ENCODE measurements around the gene HTD2. TPM values are rescaled to one million over a fixed set of nuclear protein-coding genes. Genes with fewer than 3 reads are reported as not detected.
"Not testable (repeated sequence)": the region's sequence is repeated elsewhere in the genome, so short reads cannot be mapped to it uniquely, and the experiment has no call there.

The HTD2 gene
- total RNA-seq: 10 to 100 TPM; 10.1 to 13.0 TPM

- Mint-ChIP-seq H3K4me3 (peak within 1 kb of the TSS; percentile 97), H3K27me3 (peaks cover 13% of the 10 kb centered on the region), H3K36me3 (peaks cover 19% of the 10 kb centered on the region), H3K9me3 (peaks cover 3% of the 10 kb centered on the region), H3K4me1 (peaks cover 23% of the 10 kb centered on the region), H3K27ac (peak within 1 kb of the TSS; percentile 99)
- DNase-seq: peak; percentile 98
These were observed at the start of gene HTD2, which contains the start of gene RPP14 for GRCh38 chr3:58305882-58306711. Gene HTD2 (plus strand): TSS chr3:58306520. CDS start chr3:58317614, 11,094 bp downstream. Gene RPP14 (plus strand): TSS chr3:58306245. CDS start chr3:58310330, 4,085 bp downstream.

- no peak for DNase-seq
- Mint-ChIP-seq H3K27me3 (no peaks in the 10 kb centered on the region), H3K4me3 (no peak overlapping the region), H3K9me3 (no peaks in the 10 kb centered on the region), H3K36me3 (peaks cover 12% of the 10 kb centered on the region), H3K4me1 (peaks cover 14% of the 10 kb centered on the region), H3K27ac (peak overlapping the region; percentile 40)
These were observed 47.8 kb upstream of the HTD2 start for GRCh38 chr3:58258392-58259055.

GRCh38 chr3:58260261-58260731 is 46.0 kb upstream of the HTD2 start:
- Mint-ChIP-seq H3K9me3 (no peaks in the 10 kb centered on the region), H3K27me3 (no peaks in the 10 kb centered on the region), H3K4me1 (peaks cover 14% of the 10 kb centered on the region), H3K4me3 (no peak overlapping the region), H3K36me3 (peaks cover 12% of the 10 kb centered on the region), H3K27ac (peak overlapping the region; percentile 21)
- DNase-seq: peak; percentile 40

GRCh38 chr3:58260733-58261132 is 45.6 kb upstream of the HTD2 start:
- DNase-seq: no peak
- Mint-ChIP-seq H3K27me3 (no peaks in the 10 kb centered on the region), H3K27ac (peak overlapping the region; percentile 21), H3K9me3 (no peaks in the 10 kb centered on the region), H3K4me3 (no peak overlapping the region), H3K36me3 (peaks cover 12% of the 10 kb centered on the region), H3K4me1 (peaks cover 14% of the 10 kb centered on the region)

- no peaks in the 10 kb centered on the region for H3K9me3 Mint-ChIP-seq
- H3K36me3 Mint-ChIP-seq: peaks cover 12% of the 10 kb centered on the region
- no peak for DNase-seq
- no peaks in the 10 kb centered on the region for H3K27me3 Mint-ChIP-seq
- H3K4me1 Mint-ChIP-seq: peaks cover 14% of the 10 kb centered on the region
- H3K4me3 Mint-ChIP-seq: no peak overlapping the region
- H3K27ac Mint-ChIP-seq: no peak overlapping the region
These were observed 44.2 kb upstream of the HTD2 start for GRCh38 chr3:58261954-58262666.

- DNase-seq: no peak
- Mint-ChIP-seq H3K4me3 (no peak overlapping the region), H3K36me3 (peaks cover 5% of the 10 kb centered on the region), H3K27ac (no peak overlapping the region), H3K4me1 (no peaks in the 10 kb centered on the region), H3K9me3 (no peaks in the 10 kb centered on the region), H3K27me3 (no peaks in the 10 kb centered on the region)
These were observed 39.7 kb upstream of the HTD2 start for GRCh38 chr3:58266577-58266976.

GRCh38 chr3:58267543-58267942 is 38.8 kb upstream of the HTD2 start:
- H3K36me3 Mint-ChIP-seq, H3K27ac Mint-ChIP-seq, H3K27me3 Mint-ChIP-seq, DNase-seq, H3K4me3 Mint-ChIP-seq, H3K9me3 Mint-ChIP-seq, H3K4me1 Mint-ChIP-seq: not testable (repeated sequence)

- H3K27ac Mint-ChIP-seq: no peak overlapping the region
- no peak for DNase-seq
- H3K4me3 Mint-ChIP-seq: no peak overlapping the region
- H3K4me1 Mint-ChIP-seq: peaks cover 12% of the 10 kb centered on the region
- H3K36me3 Mint-ChIP-seq: peaks cover 14% of the 10 kb centered on the region
- H3K27me3 Mint-ChIP-seq: no peaks in the 10 kb centered on the region
- H3K9me3 Mint-ChIP-seq: no peaks in the 10 kb centered on the region
These were observed 37.0 kb upstream of the HTD2 start for GRCh38 chr3:58269356-58269755.

GRCh38 chr3:58270485-58270884 is 35.8 kb upstream of the HTD2 start:
- Mint-ChIP-seq H3K4me1 (peaks cover 12% of the 10 kb centered on the region), H3K9me3 (peaks cover 3% of the 10 kb centered on the region), H3K27ac (no peak overlapping the region), H3K4me3 (no peak overlapping the region), H3K36me3 (peaks cover 19% of the 10 kb centered on the region), H3K27me3 (no peaks in the 10 kb centered on the region)
- DNase-seq: no peak

GRCh38 chr3:58271901-58272501 is 34.3 kb upstream of the HTD2 start:
- H3K27ac Mint-ChIP-seq: peak overlapping the region; percentile 88
- H3K9me3 Mint-ChIP-seq: peaks cover 4% of the 10 kb centered on the region
- no peak for DNase-seq
- H3K4me3 Mint-ChIP-seq: peak overlapping the region; percentile 38
- H3K27me3 Mint-ChIP-seq: no peaks in the 10 kb centered on the region
- peaks cover 33% of the 10 kb centered on the region for H3K36me3 Mint-ChIP-seq
- H3K4me1 Mint-ChIP-seq: peaks cover 12% of the 10 kb centered on the region

GRCh38 chr3:58272891-58273290 is 33.4 kb upstream of the HTD2 start:
- DNase-seq: no peak
- Mint-ChIP-seq H3K27ac (peak overlapping the region; percentile 38), H3K27me3 (no peaks in the 10 kb centered on the region), H3K4me1 (peaks cover 12% of the 10 kb centered on the region), H3K4me3 (no peak overlapping the region), H3K36me3 (peaks cover 40% of the 10 kb centered on the region), H3K9me3 (peaks cover 4% of the 10 kb centered on the region)

- H3K4me1 Mint-ChIP-seq: peaks cover 12% of the 10 kb centered on the region
- H3K9me3 Mint-ChIP-seq, H3K27ac Mint-ChIP-seq, DNase-seq, H3K4me3 Mint-ChIP-seq, H3K27me3 Mint-ChIP-seq: not testable (repeated sequence)
- H3K36me3 Mint-ChIP-seq: peaks cover 42% of the 10 kb centered on the region
These were observed 33.0 kb upstream of the HTD2 start for GRCh38 chr3:58273362-58273761.

- no peak overlapping the region for H3K27ac Mint-ChIP-seq
- peaks cover 4% of the 10 kb centered on the region for H3K9me3 Mint-ChIP-seq
- no peaks in the 10 kb centered on the region for H3K27me3 Mint-ChIP-seq
- DNase-seq: no peak
- H3K36me3 Mint-ChIP-seq: peaks cover 45% of the 10 kb centered on the region
- no peak overlapping the region for H3K4me3 Mint-ChIP-seq
- H3K4me1 Mint-ChIP-seq: peaks cover 12% of the 10 kb centered on the region
These were observed 32.2 kb upstream of the HTD2 start for GRCh38 chr3:58274027-58274614.

- no peak for DNase-seq
- Mint-ChIP-seq H3K36me3 (peaks cover 28% of the 10 kb centered on the region), H3K4me3 (no peak overlapping the region), H3K9me3 (peaks cover 2% of the 10 kb centered on the region), H3K4me1 (no peaks in the 10 kb centered on the region), H3K27ac (no peak overlapping the region), H3K27me3 (no peaks in the 10 kb centered on the region)
These were observed 25.3 kb upstream of the HTD2 start for GRCh38 chr3:58281069-58281468.

All from activated naive CD8-positive, alpha-beta T cell treated with anti-CD3 and anti-CD28 coated beads for 36 hours (primary cell).